Measurements from ENCODE around the gene UVRAG.

The UVRAG gene

DNA sequence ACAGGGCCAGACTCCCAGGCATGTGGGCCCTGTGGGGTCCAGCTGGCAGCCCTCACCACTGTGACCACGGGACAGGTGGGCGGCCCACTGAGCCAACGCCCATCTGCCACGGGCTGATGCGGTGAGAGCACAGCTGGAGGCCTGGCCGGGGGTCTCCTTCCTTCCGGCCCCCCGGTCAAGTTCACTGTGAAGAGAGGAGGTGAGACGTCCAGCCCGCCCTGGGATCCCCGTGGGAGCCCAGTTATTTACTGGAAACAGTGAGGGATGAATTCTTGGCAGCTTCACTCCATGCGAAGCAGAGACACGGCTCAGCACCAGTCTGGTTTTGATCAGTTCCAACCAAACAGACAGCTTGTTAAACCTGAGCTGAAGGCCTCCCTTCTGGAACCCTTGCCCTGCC, 352.6 kb downstream of the UVRAG start:
- H3K9me2 ChIP-seq (replicated peaks; ENCODE audit: insufficient read depth, low read length), result no peaks in the 10 kb centered on the region
- H3K4me2 ChIP-seq (ENCODE audit: low read depth, low read length, poor library complexity, severe bottlenecking), result no peak overlapping the region
- no peaks in the 10 kb centered on the region for H3K36me3 ChIP-seq (ENCODE audit: low read length)
- no peaks in the 10 kb centered on the region for H3K9me3 ChIP-seq (ENCODE audit: insufficient read depth, low read length)
- H3K27ac ChIP-seq (ENCODE audit: low read depth, low read length), result no peak overlapping the region
- no peak overlapping the region for H2AFZ ChIP-seq (ENCODE audit: low read depth, low read length, severe bottlenecking)
- H3F3A ChIP-seq (ENCODE audit: insufficient read depth), result no peaks in the 10 kb centered on the region
- no peaks in the 10 kb centered on the region for H4K20me1 ChIP-seq (ENCODE audit: low read depth, low read length)
- no peak overlapping the region for H3K9ac ChIP-seq (ENCODE audit: low read length)
- no peaks in the 10 kb centered on the region for H3K79me2 ChIP-seq (ENCODE audit: insufficient read depth, low read length)
- H3K27me3 ChIP-seq (ENCODE audit: low read length), result no peaks in the 10 kb centered on the region
- H3K4me3 ChIP-seq (ENCODE audit: insufficient read depth, low read length, poor library complexity, severe bottlenecking), result no peak overlapping the region
- TF ChIP-seq EZH2phosphoT487 (conservative IDR thresholded peaks at IDR 0.05; ENCODE audit: low read length), result no peak
- TF ChIP-seq, protein P1, sequence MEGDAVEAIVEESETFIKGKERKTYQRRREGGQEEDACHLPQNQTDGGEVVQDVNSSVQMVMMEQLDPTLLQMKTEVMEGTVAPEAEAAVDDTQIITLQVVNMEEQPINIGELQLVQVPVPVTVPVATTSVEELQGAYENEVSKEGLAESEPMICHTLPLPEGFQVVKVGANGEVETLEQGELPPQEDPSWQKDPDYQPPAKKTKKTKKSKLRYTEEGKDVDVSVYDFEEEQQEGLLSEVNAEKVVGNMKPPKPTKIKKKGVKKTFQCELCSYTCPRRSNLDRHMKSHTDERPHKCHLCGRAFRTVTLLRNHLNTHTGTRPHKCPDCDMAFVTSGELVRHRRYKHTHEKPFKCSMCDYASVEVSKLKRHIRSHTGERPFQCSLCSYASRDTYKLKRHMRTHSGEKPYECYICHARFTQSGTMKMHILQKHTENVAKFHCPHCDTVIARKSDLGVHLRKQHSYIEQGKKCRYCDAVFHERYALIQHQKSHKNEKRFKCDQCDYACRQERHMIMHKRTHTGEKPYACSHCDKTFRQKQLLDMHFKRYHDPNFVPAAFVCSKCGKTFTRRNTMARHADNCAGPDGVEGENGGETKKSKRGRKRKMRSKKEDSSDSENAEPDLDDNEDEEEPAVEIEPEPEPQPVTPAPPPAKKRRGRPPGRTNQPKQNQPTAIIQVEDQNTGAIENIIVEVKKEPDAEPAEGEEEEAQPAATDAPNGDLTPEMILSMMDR (IDR thresholded peaks at IDR 0.05; ENCODE audit: insufficient read depth, low read length, poor library complexity, severe bottlenecking), result no peak

DNA sequence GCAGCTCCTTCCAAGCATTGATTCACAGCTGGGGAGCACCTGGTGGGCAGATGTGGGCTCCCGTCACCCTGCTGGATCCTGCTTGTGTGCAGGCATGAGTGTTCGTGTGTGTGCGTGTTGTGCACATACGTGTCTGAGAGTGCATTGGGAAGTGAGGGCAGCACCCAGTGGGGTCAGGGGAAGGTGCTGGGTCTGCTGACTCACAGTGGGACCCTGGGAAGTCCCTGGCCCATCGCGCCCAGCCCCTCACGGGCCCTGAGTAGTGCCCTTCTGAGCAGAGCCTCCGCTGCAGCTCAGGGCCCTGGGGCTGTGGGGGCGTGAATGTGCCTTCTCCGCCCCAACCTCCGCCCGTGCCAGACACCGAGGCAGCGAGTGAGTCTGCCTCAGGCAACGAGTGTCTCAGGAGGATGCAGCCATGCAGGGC, 354.5 kb downstream of the UVRAG start:
- Histone ChIP-seq H4K20me1 (ENCODE audit: low read depth, low read length) (no peaks in the 10 kb centered on the region), H3K4me2 (ENCODE audit: low read depth, low read length, poor library complexity, severe bottlenecking) (no peak overlapping the region), H3K27ac (ENCODE audit: low read depth, low read length) (no peak overlapping the region), H3K9me2 (replicated peaks; ENCODE audit: insufficient read depth, low read length) (no peaks in the 10 kb centered on the region), H3K9ac (ENCODE audit: low read length) (no peak overlapping the region), H3F3A (ENCODE audit: insufficient read depth) (no peaks in the 10 kb centered on the region), H3K9me3 (ENCODE audit: insufficient read depth, low read length) (no peaks in the 10 kb centered on the region), H3K4me3 (ENCODE audit: insufficient read depth, low read length, poor library complexity, severe bottlenecking) (no peak overlapping the region), H3K79me2 (ENCODE audit: insufficient read depth, low read length) (no peaks in the 10 kb centered on the region), H3K27me3 (ENCODE audit: low read length) (no peaks in the 10 kb centered on the region), H3K36me3 (ENCODE audit: low read length) (no peaks in the 10 kb centered on the region), H2AFZ (ENCODE audit: low read depth, low read length, severe bottlenecking) (no peak overlapping the region)
- TF ChIP-seq, protein P1 (IDR thresholded peaks at IDR 0.05; ENCODE audit: insufficient read depth, low read length, poor library complexity, severe bottlenecking), result no peak
- TF ChIP-seq EZH2phosphoT487 (conservative IDR thresholded peaks at IDR 0.05; ENCODE audit: low read length), result no peak

DNA sequence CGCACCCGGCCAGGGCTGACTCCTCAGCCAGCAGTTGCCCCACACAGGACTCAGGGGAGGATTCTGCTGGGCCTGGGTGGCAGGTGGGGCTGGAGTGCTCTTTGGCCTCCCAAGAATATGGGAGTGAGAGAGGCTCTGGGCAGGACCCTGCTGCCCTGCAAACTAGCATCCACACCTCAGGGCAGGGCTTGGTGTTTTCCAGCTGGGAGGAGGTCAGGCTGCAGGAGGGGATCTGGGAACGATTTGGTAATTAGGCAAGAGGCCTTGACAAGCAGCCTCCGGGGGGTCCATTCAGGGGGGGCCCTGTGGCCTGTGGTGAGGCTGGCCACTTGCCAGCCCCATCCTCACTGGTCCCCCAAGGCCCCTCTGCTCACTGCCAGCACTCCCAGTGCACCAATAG, 355.5 kb downstream of the UVRAG start:
- H3K9me3 ChIP-seq (ENCODE audit: insufficient read depth, low read length), result no peaks in the 10 kb centered on the region
- no peak for TF ChIP-seq EZH2phosphoT487 (conservative IDR thresholded peaks at IDR 0.05; ENCODE audit: low read length)
- TF ChIP-seq, protein P1 (IDR thresholded peaks at IDR 0.05; ENCODE audit: insufficient read depth, low read length, poor library complexity, severe bottlenecking), result no peak
- H3K4me2 ChIP-seq (ENCODE audit: low read depth, low read length, poor library complexity, severe bottlenecking), result no peak overlapping the region
- H3K9ac ChIP-seq (ENCODE audit: low read length), result no peak overlapping the region
- no peaks in the 10 kb centered on the region for H3K36me3 ChIP-seq (ENCODE audit: low read length)
- no peak overlapping the region for H2AFZ ChIP-seq (ENCODE audit: low read depth, low read length, severe bottlenecking)
- H3K79me2 ChIP-seq (ENCODE audit: insufficient read depth, low read length), result no peaks in the 10 kb centered on the region
- no peaks in the 10 kb centered on the region for H3K9me2 ChIP-seq (replicated peaks; ENCODE audit: insufficient read depth, low read length)
- no peaks in the 10 kb centered on the region for H3F3A ChIP-seq (ENCODE audit: insufficient read depth)
- no peak overlapping the region for H3K27ac ChIP-seq (ENCODE audit: low read depth, low read length)
- H3K4me3 ChIP-seq (ENCODE audit: insufficient read depth, low read length, poor library complexity, severe bottlenecking), result no peak overlapping the region
- no peaks in the 10 kb centered on the region for H3K27me3 ChIP-seq (ENCODE audit: low read length)
- H4K20me1 ChIP-seq (ENCODE audit: low read depth, low read length), result no peaks in the 10 kb centered on the region
